Suprapubic skin (tissue), 4 donors: Measurements from ENCODE around the gene ABHD17C. TPM values are rescaled to one million over a fixed set of nuclear protein-coding genes. Genes with fewer than 3 reads are reported as not detected.

ENCODE experiments used
- DNase-seq, 2 donors: peaks; one replicate each; pipeline ENCODE4 v3.0.0-alpha.2; 2019; ENCODE audit warnings: low spot score in 2 of 2
- H3K27ac ChIP-seq: fragments of 200-600 bp; sonication (generic); one replicate; pipeline ENCODE4 v1.5.1; 2019
- H3K27me3 ChIP-seq: fragments of 200-600 bp; sonication (generic); one replicate; pipeline ENCODE4 v1.5.1; 2019
- H3K36me3 ChIP-seq: fragments of 200-600 bp; sonication (generic); one replicate; pipeline ENCODE4 v1.5.1; 2019
- H3K4me1 ChIP-seq: fragments of 200-600 bp; sonication (generic); one replicate; pipeline ENCODE4 v1.5.1; 2019
- H3K4me3 ChIP-seq: fragments of 200-600 bp; sonication (generic); one replicate; pipeline ENCODE4 v1.5.1; 2019; ENCODE audit warnings: mild to moderate bottlenecking
- H3K9me3 ChIP-seq: fragments of 200-600 bp; sonication (generic); one replicate; pipeline ENCODE4 v1.5.1; 2019
- CTCF ChIP-seq, 2 donors: fragments of 200-600 bp in 1 of 2; fragments of 450-650 bp in 1 of 2; sonication (generic) in 1 of 2; IDR thresholded peaks; one replicate each; pipeline ENCODE4 v1.5.1; 2016 to 2019; ENCODE audit warnings: antibody characterized with exemption in 2 of 2, mild to moderate bottlenecking in 1 of 2, moderate library complexity in 1 of 2
- EP300 ChIP-seq: sonication (generic); formaldehyde crosslinking; IDR thresholded peaks from one replicate; pipeline ENCODE4 v1.6.1; 2017; ENCODE audit warnings: antibody characterized with exemption
- POLR2A ChIP-seq, 2 donors: fragments of 450-650 bp; IDR thresholded peaks; one replicate each; pipeline ENCODE4 v1.6.1; 2017; ENCODE audit warnings: antibody characterized with exemption in 2 of 2, mild to moderate bottlenecking in 2 of 2, moderate library complexity in 2 of 2
- POLR2AphosphoS5 ChIP-seq, 3 donors: sonication (generic); formaldehyde crosslinking; IDR thresholded peaks; one replicate each; pipeline ENCODE4 v1.6.1; 2017; ENCODE audit warnings: antibody characterized with exemption in 3 of 3
- WGBS: methylation state at CpG from one replicate; pipeline ENCODE4 v1.1.5; 2018; 5-methylcytosine and 5-hydroxymethylcytosine counted together
- total RNA-seq, 4 donors: library from RNA; depleted of rRNA; stranded (reverse); fragments of >200 nt; gene quantifications; one replicate each; pipeline ENCODE4 v1.1.0, GENCODE V29; 2016

The ABHD17C gene
- total RNA-seq, 4 donors from 2014 or later = 15.6 to 25.3 (median 21.1) TPM

GRCh38 chr15:80752204-80752603 lies 57.1 kb downstream of the ABHD17C start:
- DNase-seq = no peak
- WGBS = 84% methylated on average over 4 of the region's 4 CpGs
- no peak overlapping the region for H3K27ac ChIP-seq

GRCh38 chr15:80753161-80753560 lies 58.1 kb downstream of the ABHD17C start:
- no peak for DNase-seq
- H3K9me3 ChIP-seq = no peaks in the 10 kb centered on the region
- H3K27ac ChIP-seq = no peak overlapping the region
- TF ChIP-seq POLR2A (IDR thresholded peaks at IDR 0.05) = no peak
- TF ChIP-seq CTCF (IDR thresholded peaks at IDR 0.05) = no peak
- TF ChIP-seq EP300 = no peak
- no peak for TF ChIP-seq POLR2AphosphoS5 (IDR thresholded peaks at IDR 0.05)
- peaks cover 8% of the 10 kb centered on the region for H3K36me3 ChIP-seq
- H3K4me1 ChIP-seq = no peaks in the 10 kb centered on the region
- H3K4me3 ChIP-seq = no peak overlapping the region
- H3K27me3 ChIP-seq = no peaks in the 10 kb centered on the region
- WGBS = 50% methylated on average over 2 of the region's 2 CpGs

More at GRCh38 chr15:80752204-80752603, 57.1 kb downstream of the ABHD17C start:
- no peaks in the 10 kb centered on the region for H3K27me3 ChIP-seq
- H3K4me3 ChIP-seq = no peak overlapping the region
- H3K4me1 ChIP-seq = no peaks in the 10 kb centered on the region
- no peaks in the 10 kb centered on the region for H3K9me3 ChIP-seq
- peaks cover 8% of the 10 kb centered on the region for H3K36me3 ChIP-seq
- TF ChIP-seq CTCF (IDR thresholded peaks at IDR 0.05) = no peak
- no peak for TF ChIP-seq POLR2AphosphoS5 (IDR thresholded peaks at IDR 0.05)
- no peak for TF ChIP-seq EP300
- no peak for TF ChIP-seq POLR2A (IDR thresholded peaks at IDR 0.05)

GRCh38 chr15:80754014-80754413 lies 58.9 kb downstream of the ABHD17C start:
- TF ChIP-seq EP300 (no peak), POLR2AphosphoS5 (IDR thresholded peaks at IDR 0.05) (no peak), POLR2A (IDR thresholded peaks at IDR 0.05) (no peak), CTCF (IDR thresholded peaks at IDR 0.05) (no peak)

GRCh38 chr15:80755885-80756284 lies 60.8 kb downstream of the ABHD17C start:
- Histone ChIP-seq H3K36me3 (peaks cover 8% of the 10 kb centered on the region), H3K4me3 (no peak overlapping the region), H3K9me3 (no peaks in the 10 kb centered on the region), H3K27me3 (no peaks in the 10 kb centered on the region), H3K27ac (no peak overlapping the region), H3K4me1 (no peaks in the 10 kb centered on the region)
- no peak for TF ChIP-seq EP300
- TF ChIP-seq POLR2AphosphoS5 (IDR thresholded peaks at IDR 0.05) = no peak
- TF ChIP-seq CTCF (IDR thresholded peaks at IDR 0.05) = no peak
- no peak for TF ChIP-seq POLR2A (IDR thresholded peaks at IDR 0.05)
- DNase-seq = no peak
- WGBS = 77% methylated on average over 3 of the region's 3 CpGs

More at GRCh38 chr15:80754014-80754413, 58.9 kb downstream of the ABHD17C start:
- Histone ChIP-seq H3K4me1 (no peaks in the 10 kb centered on the region), H3K9me3 (no peaks in the 10 kb centered on the region), H3K27me3 (no peaks in the 10 kb centered on the region), H3K36me3 (peaks cover 8% of the 10 kb centered on the region), H3K27ac (no peak overlapping the region), H3K4me3 (no peak overlapping the region)
- WGBS = 94% methylated on average over 8 of the region's 8 CpGs
- no peak for DNase-seq

GRCh38 chr15:80758130-80758745 lies 63.1 kb downstream of the ABHD17C start:
- WGBS = 75% methylated on average over 6 of the region's 6 CpGs
- DNase-seq = no peak
- H3K27me3 ChIP-seq = no peaks in the 10 kb centered on the region
- no peak overlapping the region for H3K4me3 ChIP-seq
- no peaks in the 10 kb centered on the region for H3K4me1 ChIP-seq
- H3K9me3 ChIP-seq = no peaks in the 10 kb centered on the region
- TF ChIP-seq EP300 (no peak), POLR2AphosphoS5 (IDR thresholded peaks at IDR 0.05) (no peak)
- no peak overlapping the region for H3K27ac ChIP-seq
- peaks cover 8% of the 10 kb centered on the region for H3K36me3 ChIP-seq
